ENCODE results near the gene ST6GALNAC2.

- no peak for TF ChIP-seq POLR2A (IDR thresholded peaks at IDR 0.05)
- no peak for TF ChIP-seq CTCF (IDR thresholded peaks at IDR 0.05)
- TF ChIP-seq EP300 (IDR thresholded peaks at IDR 0.05; ENCODE audit: low read depth): no peak
These were observed 49.4 kb upstream of the ST6GALNAC2 start for GRCh38 chr17:76635039-76635438.
